ENCODE measurements around the gene USH1G.

The USH1G gene

DNA sequence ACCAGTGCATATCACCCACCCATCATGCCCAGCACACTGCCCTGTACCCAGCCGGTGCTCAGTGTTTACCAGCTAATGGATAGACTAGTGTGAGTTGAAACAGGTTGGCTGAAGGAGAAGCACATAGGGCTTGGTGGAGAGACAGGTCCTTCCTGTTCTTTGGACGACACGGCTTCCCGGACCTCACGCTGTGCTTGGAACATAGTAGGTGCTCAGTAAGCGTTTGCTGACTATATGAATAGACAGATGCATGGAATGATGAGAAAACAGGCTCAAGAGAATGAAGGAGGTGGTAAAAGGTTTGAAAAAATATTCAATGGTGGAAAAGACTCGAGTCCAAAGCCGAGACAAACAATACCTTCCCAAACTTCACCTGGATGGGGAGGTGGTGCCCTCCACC lies 22.8 kb downstream of the USH1G start:
- no peak for DNase-seq

GRCh38 chr17:74898376-74898946 lies 24.6 kb downstream of the USH1G start:
- DNase-seq, result no peak

GRCh38 chr17:74893936-74894671 lies 29.0 kb downstream of the USH1G start:
- no peak for DNase-seq

- no peak for DNase-seq
Observed at GRCh38 chr17:74892974-74893911, 29.8 kb downstream of the USH1G start, which contains the start of gene FADS6. TSS of gene FADS6 (minus strand) at chr17:74893633. CDS start at chr17:74893595, 38 bp downstream.

DNA sequence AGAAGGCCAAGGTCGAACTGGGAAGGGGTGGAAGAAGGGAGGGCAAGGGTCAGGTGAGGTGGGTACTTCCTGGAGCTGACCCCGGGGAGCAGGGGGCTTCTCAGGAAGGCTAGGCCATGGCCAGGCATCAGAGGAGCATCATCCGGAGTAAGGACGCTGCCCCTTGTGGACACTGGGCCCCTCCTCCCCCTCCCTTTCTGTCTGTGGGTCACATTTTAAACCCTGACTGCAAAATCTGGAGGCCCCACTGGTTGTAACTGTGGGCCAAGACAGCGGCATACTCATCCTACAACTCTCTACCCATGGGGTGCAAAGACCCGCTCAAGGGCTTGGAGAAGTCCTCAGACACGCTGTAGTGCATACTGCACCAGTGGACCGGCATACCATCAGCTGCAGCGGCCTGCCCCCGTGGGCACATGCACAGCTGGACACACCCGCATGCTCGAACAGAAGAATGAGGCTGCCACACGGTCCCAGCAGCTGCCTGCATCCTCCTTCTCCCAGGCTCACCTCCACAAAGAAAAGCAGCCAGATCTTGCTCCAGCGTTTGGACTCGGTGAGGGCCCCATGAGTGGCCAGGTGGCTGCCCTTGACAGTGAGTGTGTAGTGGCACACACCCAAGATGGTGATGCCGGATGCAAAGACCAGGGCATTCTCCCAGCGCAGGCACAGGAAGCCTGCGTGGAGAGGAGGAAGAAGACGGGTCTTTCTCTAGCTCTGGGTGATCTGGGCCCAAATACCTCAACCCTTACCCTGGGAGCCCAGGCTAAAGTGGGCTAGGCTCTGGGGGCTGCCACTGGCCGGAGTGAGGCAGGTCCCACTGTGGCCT lies 30.8 kb downstream of the USH1G start:
- no peak for DNase-seq

- DNase-seq, result no peak
Observed at GRCh38 chr17:74890554-74890953, 32.5 kb downstream of the USH1G start.

- DNase-seq, result no peak
Observed at GRCh38 chr17:74888469-74888868, 34.6 kb downstream of the USH1G start.

- no peak for DNase-seq
Observed at GRCh38 chr17:74883241-74883745, 39.8 kb downstream of the USH1G start.

DNA sequence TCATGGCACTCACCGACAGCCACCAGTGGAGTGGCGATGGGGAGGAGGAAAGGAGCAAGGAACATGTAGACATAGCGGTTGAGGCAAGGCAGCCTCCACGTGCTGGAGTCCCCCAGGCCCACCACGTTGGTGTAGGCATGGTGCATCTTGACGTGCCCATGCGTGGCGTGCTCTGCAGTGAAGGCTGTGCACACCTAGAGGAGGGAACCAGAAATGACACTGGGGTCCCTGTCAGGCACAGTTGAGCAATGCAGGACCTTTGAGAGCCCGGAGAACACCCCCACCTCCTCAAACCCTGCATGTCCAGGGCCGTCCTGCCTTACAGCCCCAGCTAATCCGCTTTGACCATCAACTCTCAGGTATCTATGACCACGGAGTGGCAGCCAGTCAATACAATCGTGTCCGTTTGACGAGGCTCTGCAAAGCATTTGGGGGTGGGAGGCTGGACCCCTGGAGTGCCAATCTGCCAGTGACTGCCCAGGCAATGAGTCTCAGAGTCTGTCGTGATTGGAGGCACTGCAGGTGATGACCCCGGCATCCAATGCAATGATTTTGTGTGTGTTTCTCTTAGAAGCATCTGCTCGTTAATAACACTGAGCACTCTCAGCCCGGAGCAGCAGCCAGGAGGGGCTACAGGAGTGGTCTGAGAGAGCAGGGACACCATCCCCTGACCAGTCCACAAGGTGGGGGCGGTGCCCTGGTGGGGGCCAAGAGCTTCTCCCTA lies 40.4 kb downstream of the USH1G start:
- DNase-seq, result no peak

DNA sequence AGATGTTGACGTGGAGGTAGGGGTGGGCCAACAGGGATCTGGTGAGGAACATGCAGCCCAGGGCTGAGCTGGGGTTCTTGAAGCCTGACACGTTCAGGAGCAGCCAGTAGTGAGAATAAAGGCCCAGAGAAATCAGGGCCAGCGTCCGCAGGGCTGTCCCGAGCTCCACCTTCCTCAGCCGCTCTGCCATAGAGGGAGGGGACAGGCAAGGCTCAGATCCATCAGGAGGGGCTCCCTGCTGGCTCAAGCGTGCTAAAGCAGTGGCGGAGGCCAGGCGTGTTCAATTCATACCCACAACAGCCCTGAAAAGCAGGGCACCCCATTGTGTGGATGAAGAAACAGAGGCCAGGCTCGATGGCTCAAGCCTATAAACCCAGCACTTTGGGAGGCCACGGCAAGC lies 42.0 kb downstream of the USH1G start:
- DNase-seq, result no peak

GRCh38 chr17:74879308-74879707 lies 43.7 kb downstream of the USH1G start:
- DNase-seq, result no peak

- no peak for DNase-seq
Observed at GRCh38 chr17:74878658-74879057, 44.4 kb downstream of the USH1G start.

DNA sequence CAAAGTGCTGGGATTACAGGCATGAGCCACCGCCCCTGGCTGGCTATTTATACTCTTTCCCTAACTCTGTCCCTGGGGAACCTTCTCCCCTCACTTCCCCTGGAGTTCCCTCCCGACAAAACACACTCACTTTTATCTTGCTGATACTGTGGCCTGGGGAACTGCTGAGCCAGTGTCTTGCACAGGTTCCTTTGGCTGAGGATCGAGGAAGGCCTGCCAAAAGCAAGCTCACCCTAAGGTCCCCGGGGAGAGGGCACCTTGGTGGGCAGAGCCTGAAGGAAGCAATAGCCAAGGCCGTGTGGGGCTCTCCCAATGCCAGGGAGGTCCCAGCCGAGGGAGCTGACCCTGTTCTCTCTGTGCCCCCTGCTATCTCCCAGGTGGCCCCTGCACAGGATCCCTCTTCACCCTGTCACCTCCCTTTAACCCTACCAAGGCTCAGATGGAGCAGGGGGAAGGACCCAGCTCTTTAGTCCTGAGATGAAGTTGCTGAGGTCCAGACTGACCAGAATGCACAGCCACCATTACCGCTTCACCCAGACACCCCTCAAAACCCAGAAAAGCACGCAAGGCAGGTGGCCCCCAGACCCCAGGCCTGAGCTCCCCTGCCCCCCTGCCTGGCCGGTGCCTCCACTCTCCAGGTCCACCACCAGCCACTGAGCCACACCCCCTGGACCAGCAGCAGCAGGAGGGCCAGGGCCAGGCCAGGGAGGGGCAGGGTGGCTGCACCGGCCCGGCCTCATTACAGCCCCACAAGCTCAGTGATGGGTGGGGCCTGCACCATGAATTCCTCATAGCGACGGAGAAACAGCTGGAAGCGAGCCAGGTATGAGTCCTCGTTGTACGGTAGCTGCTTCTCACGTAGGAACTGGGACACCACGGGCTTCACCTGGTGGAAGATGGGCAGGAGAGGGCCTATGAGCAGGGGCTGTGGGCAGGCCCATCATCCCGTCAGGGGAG lies 45.2 kb downstream of the USH1G start:
- peak; percentile 23 for DNase-seq

DNA sequence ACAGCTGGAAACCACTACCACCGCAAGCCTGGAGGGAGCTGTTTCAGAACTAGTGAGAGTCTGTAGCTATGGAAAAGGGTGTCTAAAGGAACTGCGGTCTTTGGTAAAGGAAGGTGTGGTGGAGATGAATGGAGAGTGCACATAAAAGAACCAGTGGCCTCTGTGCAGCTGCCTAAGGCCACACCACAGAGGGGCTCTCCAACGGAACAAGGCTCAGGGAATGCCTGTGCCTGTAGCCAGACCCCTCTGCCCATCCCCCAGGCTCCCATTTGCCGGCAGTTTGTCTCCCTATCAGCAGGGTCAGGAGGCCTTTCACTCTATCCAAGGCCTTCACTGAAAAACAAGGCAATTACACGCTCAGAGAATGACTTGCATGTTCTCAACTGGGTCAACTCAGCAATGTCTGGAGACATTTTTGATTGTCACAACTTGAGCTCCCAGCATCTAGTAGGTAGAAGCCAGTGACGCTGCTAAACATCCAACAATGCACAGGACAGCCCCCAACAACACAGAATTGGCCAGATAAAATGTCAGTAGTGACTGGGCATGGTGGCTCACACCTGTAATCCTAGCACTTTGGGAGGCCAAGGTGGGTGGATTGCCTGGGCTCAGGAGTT lies 47.0 kb downstream of the USH1G start:
- no peak for DNase-seq

GRCh38 chr17:74875155-74875976 lies 47.7 kb downstream of the USH1G start:
- DNase-seq, result no peak

- DNase-seq, result no peak
Observed at GRCh38 chr17:74874615-74875037, 48.4 kb downstream of the USH1G start.

GRCh38 chr17:74873874-74874614 lies 49.0 kb downstream of the USH1G start:
- peak; percentile 23 for DNase-seq

Measured in HCEC 1CT (cell line).